Measurements from ENCODE around the gene TARS2. TPM values are rescaled to one million over a fixed set of nuclear protein-coding genes. Genes with fewer than 3 reads are reported as not detected.

The TARS2 gene
- total RNA-seq, 2 donors from 2014 or later: 10.5 to 18.1 TPM

DNA sequence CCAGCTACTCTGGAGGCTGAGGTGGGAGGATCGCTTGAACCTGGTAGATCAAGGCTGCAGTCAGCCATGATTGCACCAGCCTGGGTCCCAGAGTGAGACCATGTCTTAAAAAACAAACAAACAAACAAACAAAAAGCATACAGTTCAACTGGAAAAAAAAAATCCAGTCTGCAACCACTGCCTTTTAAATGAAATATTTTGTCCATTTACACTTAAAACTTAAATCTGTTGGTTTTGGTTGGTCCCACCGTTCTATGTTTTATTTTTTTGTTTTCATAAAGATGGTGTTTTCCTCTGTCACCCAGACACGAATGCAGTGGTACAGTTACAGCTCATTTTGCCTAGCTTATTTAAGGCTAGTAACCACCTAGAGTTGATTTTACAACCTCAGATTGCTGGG, 38.1 kb downstream of the TARS2 start:
- Histone ChIP-seq H3K36me3 (no peaks in the 10 kb centered on the region), H3K4me1 (peaks cover 0 to 5% of the 10 kb centered on the region in 2 donors), H3K27ac (no peak overlapping the region), H3K27me3 (no peaks in the 10 kb centered on the region), H3K9me3 (no peaks in the 10 kb centered on the region), H3K4me3 (no peak overlapping the region)
- TF ChIP-seq CTCF (IDR thresholded peaks at IDR 0.05): no peak
- DNase-seq (ENCODE audit: low spot score): no peak

DNA sequence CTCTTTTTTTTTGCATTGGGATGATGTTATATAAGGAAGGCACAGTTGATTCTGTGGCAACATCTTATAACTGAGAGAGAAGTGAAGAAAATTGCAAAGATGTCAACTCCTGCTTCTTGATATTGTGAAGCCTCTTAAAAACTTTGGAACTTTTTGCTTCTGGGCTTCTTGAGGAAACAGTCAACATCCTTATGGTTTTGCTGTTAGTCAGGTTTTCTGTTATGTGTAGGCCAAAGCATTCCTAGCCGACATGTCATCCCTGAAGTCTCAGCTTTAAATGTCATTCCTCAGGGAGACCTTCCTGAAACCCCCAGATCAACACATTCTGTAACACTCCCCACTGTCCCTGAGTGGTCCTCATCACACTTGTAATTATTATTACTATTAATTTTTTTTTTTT, 41.0 kb downstream of the TARS2 start:
- no peak for TF ChIP-seq CTCF (IDR thresholded peaks at IDR 0.05)
- Histone ChIP-seq H3K9me3 (no peaks in the 10 kb centered on the region), H3K27me3 (no peaks in the 10 kb centered on the region), H3K27ac (no peak overlapping the region), H3K4me3 (no peak overlapping the region), H3K36me3 (no peaks in the 10 kb centered on the region), H3K4me1 (peaks cover 0 to 21% of the 10 kb centered on the region in 2 donors)
- DNase-seq (ENCODE audit: low spot score): no peak

GRCh38 chr1:150529017-150529416, 41.8 kb downstream of the TARS2 start:
- Histone ChIP-seq H3K27ac (peak overlapping the region in 1 of 2 donors; percentile 11), H3K9me3 (no peaks in the 10 kb centered on the region), H3K4me3 (no peak overlapping the region), H3K27me3 (no peaks in the 10 kb centered on the region), H3K36me3 (no peaks in the 10 kb centered on the region), H3K4me1 (peaks cover 0 to 23% of the 10 kb centered on the region in 2 donors)
- no peak for TF ChIP-seq CTCF (IDR thresholded peaks at IDR 0.05)
- DNase-seq (ENCODE audit: low spot score): no peak

DNA sequence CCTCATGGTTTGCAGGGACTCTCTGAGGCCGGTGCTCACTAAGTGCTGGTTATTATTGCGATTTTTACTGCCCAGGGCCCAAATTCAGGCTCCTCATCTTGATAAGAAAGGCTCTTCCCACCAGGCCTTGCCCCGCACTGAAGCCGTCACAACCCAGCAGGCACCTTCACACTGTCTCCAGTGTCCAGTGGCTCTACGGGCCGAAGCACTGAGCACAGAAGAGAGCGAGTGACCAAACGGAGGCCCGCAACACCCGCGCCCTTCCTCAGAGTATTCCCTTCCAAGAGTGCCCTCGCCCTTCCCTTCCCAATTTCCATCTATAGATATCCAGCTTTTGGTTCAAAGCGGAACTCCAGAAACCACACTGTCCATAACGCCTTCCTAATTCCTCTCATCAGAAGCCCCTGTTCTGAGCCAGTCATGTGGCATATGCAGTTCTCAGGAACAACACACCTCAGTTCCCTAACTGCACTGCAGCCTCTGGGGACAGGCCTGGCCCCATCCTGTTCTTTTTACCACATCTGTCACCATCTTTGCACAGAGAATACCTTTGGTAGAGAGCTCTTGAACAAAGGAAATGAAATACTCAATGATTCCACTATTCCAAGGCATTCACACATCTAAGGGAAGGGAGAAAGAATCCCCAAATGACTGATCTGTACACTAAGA, 43.4 kb downstream of the TARS2 start:
- no peak for TF ChIP-seq CTCF (IDR thresholded peaks at IDR 0.05)
- H3K9me3 ChIP-seq: no peaks in the 10 kb centered on the region
- no peaks in the 10 kb centered on the region for H3K36me3 ChIP-seq
- DNase-seq (ENCODE audit: low spot score): no peak
- H3K27me3 ChIP-seq: no peaks in the 10 kb centered on the region
- H3K4me1 ChIP-seq: peaks cover 0 to 38% of the 10 kb centered on the region in 2 donors
- no peak overlapping the region for H3K27ac ChIP-seq
- no peak overlapping the region for H3K4me3 ChIP-seq

DNA sequence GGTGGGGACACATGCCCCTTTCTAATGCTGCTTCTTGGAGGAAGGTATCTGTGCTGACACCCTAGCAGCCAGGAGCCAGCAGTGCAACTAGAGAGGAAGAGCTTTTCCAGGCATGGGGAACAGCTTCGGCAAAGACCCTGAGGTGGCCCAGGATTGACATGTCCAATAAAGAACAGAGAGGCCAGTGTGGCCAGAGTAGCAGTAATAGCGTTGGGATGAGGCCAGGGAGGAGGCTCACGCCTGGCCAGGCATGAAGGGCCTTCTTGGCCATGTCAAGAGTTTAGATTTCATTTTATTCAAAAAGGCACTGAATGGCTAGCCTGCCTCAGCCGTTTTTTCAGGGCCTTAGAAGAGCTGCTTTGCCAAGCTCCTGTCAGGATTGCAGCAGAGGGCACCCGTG, 45.6 kb downstream of the TARS2 start:
- DNase-seq (ENCODE audit: low spot score): no peak
- H3K27me3 ChIP-seq: no peaks in the 10 kb centered on the region
- no peak overlapping the region for H3K4me3 ChIP-seq
- peak in 1 of 2 donors; percentile 28 for TF ChIP-seq CTCF (IDR thresholded peaks at IDR 0.05)
- H3K36me3 ChIP-seq: no peaks in the 10 kb centered on the region
- H3K9me3 ChIP-seq: no peaks in the 10 kb centered on the region
- H3K4me1 ChIP-seq: peaks cover 0 to 45% of the 10 kb centered on the region in 2 donors
- peak overlapping the region; percentile 49 to 57 for H3K27ac ChIP-seq

- DNase-seq (ENCODE audit: low spot score): no peak
- Histone ChIP-seq H3K36me3 (no peaks in the 10 kb centered on the region), H3K9me3 (no peaks in the 10 kb centered on the region), H3K27ac (peak overlapping the region; percentile 49 to 74), H3K27me3 (no peaks in the 10 kb centered on the region), H3K4me1 (peaks cover 0 to 51% of the 10 kb centered on the region in 2 donors), H3K4me3 (no peak overlapping the region)
- no peak for TF ChIP-seq CTCF (IDR thresholded peaks at IDR 0.05)
These were observed 46.8 kb downstream of the TARS2 start for GRCh38 chr1:150534002-150534401.

Data from right atrium auricular region (tissue), 2 donors.